Endothelial cell (in vitro differentiated cells): Measurements from ENCODE around the gene TERC. TPM values are rescaled to one million over a fixed set of nuclear protein-coding genes. Genes with fewer than 3 reads are reported as not detected.
A peak's percentile ranks its signal among the peaks of the same experiment; 100 is the strongest.

Experiments used
- DNase-seq: peaks from one replicate; pipeline ENCODE4 v3.0.0; 2021; ENCODE audit warnings: low spot score
- H3K27ac Mint-ChIP-seq: one replicate; pipeline ENCODE4 v1.8.0; 2021; ENCODE audit warnings: mixed read lengths, inconsistent platforms; ENCODE audit not compliant: unreplicated experiment
- H3K27me3 Mint-ChIP-seq: one replicate; pipeline ENCODE4 v1.8.0; 2021; ENCODE audit warnings: mild to moderate bottlenecking, moderate library complexity, mixed read lengths, inconsistent platforms; ENCODE audit not compliant: unreplicated experiment
- H3K36me3 Mint-ChIP-seq: one replicate; pipeline ENCODE4 v1.8.0; 2021; ENCODE audit warnings: mild to moderate bottlenecking, low read depth, mixed read lengths, inconsistent platforms; ENCODE audit not compliant: unreplicated experiment
- H3K4me1 Mint-ChIP-seq: one replicate; pipeline ENCODE4 v1.8.0; 2021; ENCODE audit warnings: mild to moderate bottlenecking, mixed read lengths, inconsistent platforms; ENCODE audit not compliant: unreplicated experiment
- H3K4me3 Mint-ChIP-seq: one replicate; pipeline ENCODE4 v1.8.0; 2021; ENCODE audit warnings: mild to moderate bottlenecking, mixed read lengths, inconsistent platforms; ENCODE audit not compliant: unreplicated experiment
- H3K9me3 Mint-ChIP-seq: one replicate; pipeline ENCODE4 v1.8.0; 2021; ENCODE audit warnings: mixed read lengths, inconsistent platforms; ENCODE audit not compliant: unreplicated experiment
- total RNA-seq: library from RNA; stranded (reverse); fragmentation: NEBNext Ultra II Directional; extraction: Animal tissue kit (Norgen Biotek cat#: 25700); gene quantifications from one replicate; pipeline ENCODE4 v1.2.1, GENCODE V29; 2021; ENCODE audit not compliant: unreplicated experiment
- TF ChIP-seq, protein P1 (sequence below): fragments of 200-600 bp; sonication (generic); IDR thresholded peaks from one replicate; pipeline ENCODE4 v1.5.0; 2021; ENCODE audit warnings: antibody characterized with exemption; ENCODE audit not compliant: unreplicated experiment

Gene TERC
- total RNA-seq, 1 donor from 2014 or later, result 3.2 TPM

DNA sequence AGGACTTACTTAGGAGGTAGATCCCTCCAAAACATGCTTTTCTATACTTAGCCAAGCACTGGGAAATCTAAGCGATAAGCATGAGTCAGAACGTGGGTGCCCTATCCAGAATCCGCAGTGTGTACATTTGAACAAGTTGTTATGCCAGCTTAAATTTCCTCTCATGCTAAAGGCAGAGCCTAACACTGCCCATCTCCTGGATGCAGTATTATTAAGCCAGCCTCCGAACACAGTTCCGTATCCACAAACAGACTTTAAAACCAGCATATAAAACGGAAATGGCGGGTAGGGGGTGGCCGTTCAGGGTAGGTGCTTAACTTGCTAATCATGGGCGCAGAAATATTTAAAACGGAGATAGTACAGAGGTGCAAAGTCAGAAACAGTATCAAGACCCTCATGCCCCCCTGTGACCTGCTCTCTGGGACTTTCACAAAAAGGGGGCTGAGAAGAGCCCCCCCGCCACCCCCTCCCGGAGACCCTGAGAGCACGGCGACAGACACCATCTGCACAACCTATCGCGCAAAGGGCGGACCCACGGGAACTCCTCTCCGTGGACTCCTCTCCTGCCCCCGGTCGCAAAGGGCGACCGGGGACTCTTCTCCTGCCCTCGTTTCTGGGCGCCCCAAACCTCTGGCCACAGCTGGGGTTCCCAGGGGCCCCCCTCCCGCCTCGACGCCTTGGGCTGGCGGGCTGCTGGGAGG, 46.9 kb upstream of the TERC start:
- Mint-ChIP-seq H3K36me3 (peaks cover 10% of the 10 kb centered on the region), H3K4me1 (peaks cover 16% of the 10 kb centered on the region), H3K4me3 (peak overlapping the region; percentile 90), H3K27me3 (peaks cover 2% of the 10 kb centered on the region), H3K9me3 (peaks cover 4% of the 10 kb centered on the region), H3K27ac (no peak overlapping the region)
- DNase-seq, result no peak
- TF ChIP-seq, protein P1, sequence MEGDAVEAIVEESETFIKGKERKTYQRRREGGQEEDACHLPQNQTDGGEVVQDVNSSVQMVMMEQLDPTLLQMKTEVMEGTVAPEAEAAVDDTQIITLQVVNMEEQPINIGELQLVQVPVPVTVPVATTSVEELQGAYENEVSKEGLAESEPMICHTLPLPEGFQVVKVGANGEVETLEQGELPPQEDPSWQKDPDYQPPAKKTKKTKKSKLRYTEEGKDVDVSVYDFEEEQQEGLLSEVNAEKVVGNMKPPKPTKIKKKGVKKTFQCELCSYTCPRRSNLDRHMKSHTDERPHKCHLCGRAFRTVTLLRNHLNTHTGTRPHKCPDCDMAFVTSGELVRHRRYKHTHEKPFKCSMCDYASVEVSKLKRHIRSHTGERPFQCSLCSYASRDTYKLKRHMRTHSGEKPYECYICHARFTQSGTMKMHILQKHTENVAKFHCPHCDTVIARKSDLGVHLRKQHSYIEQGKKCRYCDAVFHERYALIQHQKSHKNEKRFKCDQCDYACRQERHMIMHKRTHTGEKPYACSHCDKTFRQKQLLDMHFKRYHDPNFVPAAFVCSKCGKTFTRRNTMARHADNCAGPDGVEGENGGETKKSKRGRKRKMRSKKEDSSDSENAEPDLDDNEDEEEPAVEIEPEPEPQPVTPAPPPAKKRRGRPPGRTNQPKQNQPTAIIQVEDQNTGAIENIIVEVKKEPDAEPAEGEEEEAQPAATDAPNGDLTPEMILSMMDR, result no peak

DNA sequence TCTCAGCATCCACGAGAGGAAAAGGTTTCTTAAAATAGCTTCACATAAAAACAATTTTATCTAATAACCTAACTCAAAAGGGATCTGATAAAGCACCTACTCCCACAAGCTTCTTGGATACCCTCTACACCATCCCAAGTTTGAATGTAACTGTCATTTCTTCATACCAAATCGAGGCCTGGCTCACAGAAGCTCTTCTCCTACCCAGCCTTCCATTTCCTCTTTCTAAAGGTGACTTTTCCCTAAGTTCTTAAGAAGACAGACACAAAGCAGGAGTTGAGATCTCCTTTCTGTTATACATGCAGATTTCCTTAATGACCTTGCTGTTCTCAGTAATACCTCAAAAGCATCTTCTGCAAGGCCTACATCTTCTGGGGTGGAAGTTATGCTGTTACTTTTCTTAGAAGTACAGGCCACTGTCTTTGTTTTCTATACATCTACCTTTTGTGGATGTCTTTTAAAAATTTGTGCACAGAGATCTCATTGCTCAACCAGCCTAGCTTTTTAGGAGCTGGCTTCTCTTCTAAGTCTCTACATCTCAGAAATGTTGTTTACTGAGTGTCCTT, 44.5 kb upstream of the TERC start:
- no peak overlapping the region for H3K27ac Mint-ChIP-seq
- peaks cover 9% of the 10 kb centered on the region for H3K36me3 Mint-ChIP-seq
- H3K4me3 Mint-ChIP-seq, result no peak overlapping the region

DNA sequence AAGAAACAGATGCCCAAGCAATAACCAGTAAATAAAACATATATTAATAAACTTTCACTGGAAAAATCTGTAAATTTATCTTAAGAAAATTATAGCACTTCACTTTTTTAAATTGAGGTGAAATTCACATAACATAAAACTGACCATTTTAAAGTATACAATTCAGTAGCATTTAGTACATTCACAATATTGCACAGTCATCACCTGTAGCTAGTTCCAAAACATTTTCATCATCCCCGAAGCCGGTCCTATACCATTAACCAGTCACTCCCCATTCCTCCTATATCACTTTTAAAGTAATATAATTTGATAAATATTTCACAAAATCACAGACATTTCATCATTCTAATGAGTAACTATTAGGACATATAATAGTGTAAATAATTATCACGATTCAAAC, 39.8 kb upstream of the TERC start:
- H3K27ac Mint-ChIP-seq, result no peak overlapping the region
- no peaks in the 10 kb centered on the region for H3K9me3 Mint-ChIP-seq
- DNase-seq, result no peak
- H3K27me3 Mint-ChIP-seq, result no peaks in the 10 kb centered on the region
- H3K4me3 Mint-ChIP-seq, result no peak overlapping the region
- TF ChIP-seq, protein P1, result no peak
- H3K4me1 Mint-ChIP-seq, result peaks cover 3% of the 10 kb centered on the region
- peaks cover 9% of the 10 kb centered on the region for H3K36me3 Mint-ChIP-seq

More for the DNA sequence above, 44.5 kb upstream of the TERC start:
- DNase-seq, result no peak
- TF ChIP-seq, protein P1, result no peak
- Mint-ChIP-seq H3K9me3 (no peaks in the 10 kb centered on the region), H3K27me3 (peaks cover 2% of the 10 kb centered on the region), H3K4me1 (peaks cover 16% of the 10 kb centered on the region)

DNA sequence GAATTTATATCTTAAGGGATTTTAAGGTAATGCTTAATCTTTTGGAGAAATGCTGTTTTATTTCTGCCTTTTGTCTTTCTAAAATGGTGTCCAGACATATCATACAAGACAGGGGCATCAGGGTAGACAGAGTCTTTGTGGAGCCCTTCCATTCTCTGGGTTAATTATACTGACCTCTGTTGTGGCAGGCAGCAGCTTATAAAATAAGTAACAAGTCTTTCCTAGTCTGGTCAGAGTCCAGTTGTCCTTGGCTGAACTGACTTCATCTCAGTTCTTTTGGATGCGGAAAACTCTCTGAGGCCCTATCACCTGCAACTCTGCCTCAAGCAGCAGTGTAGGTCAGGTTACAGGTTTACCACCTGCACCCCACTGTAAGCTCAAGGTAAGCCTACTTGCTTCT, 27.5 kb upstream of the TERC start:
- TF ChIP-seq, protein P1, result no peak
- Mint-ChIP-seq H3K27me3 (no peaks in the 10 kb centered on the region), H3K36me3 (peaks cover 4% of the 10 kb centered on the region), H3K4me3 (no peak overlapping the region), H3K4me1 (no peaks in the 10 kb centered on the region), H3K27ac (no peak overlapping the region), H3K9me3 (no peaks in the 10 kb centered on the region)
- no peak for DNase-seq
